ENCODE measurements around the gene LRP1B.

- no peak for TF ChIP-seq CEBPB (IDR thresholded peaks at IDR 0.05)
- no peak for TF ChIP-seq YY1 (IDR thresholded peaks at IDR 0.05; ENCODE audit: low read depth)
- TF ChIP-seq REST (IDR thresholded peaks at IDR 0.05; ENCODE audit: low read depth), result no peak
- no peak for TF ChIP-seq EP300 (IDR thresholded peaks at IDR 0.05; ENCODE audit: borderline replicate concordance)
- no peak for TF ChIP-seq TEAD4 (IDR thresholded peaks at IDR 0.05)
- TF ChIP-seq TAF1 (IDR thresholded peaks at IDR 0.05; ENCODE audit: low read depth), result no peak
- no peak for TF ChIP-seq RAD21 (IDR thresholded peaks at IDR 0.05; ENCODE audit: low read depth)
- TF ChIP-seq CREB1 (IDR thresholded peaks at IDR 0.05; ENCODE audit: low read depth), result no peak
- no peak for TF ChIP-seq MAX (IDR thresholded peaks at IDR 0.05)
- no peak for TF ChIP-seq USF1 (IDR thresholded peaks at IDR 0.05)
- no peak for TF ChIP-seq ZBTB7A (IDR thresholded peaks at IDR 0.05; ENCODE audit: low read depth)
- no peak for TF ChIP-seq EGR1 (IDR thresholded peaks at IDR 0.05)
- no peak for TF ChIP-seq NFIC (IDR thresholded peaks at IDR 0.05)
These were observed 420.1 kb downstream of the LRP1B start for GRCh38 chr2:141710589-141711239.

Measured in Ishikawa (cell line).